HG03066 (cell line): ENCODE measurements around the gene SI.
"Not testable (repeated sequence)": the region's sequence is repeated elsewhere in the genome, so short reads cannot be mapped to it uniquely, and the experiment has no call there.

Source experiments
- ATAC-seq: cut with Tn5 transposase; IDR thresholded peaks from one replicate; pipeline ENCODE4 v1.9.1; 2021; ENCODE audit warnings: low read depth; ENCODE audit not compliant: unreplicated experiment

The SI gene

GRCh38 chr3:165078293-165078692 is at the start of gene SI:
Gene SI, minus strand, starts transcription at chr3:165078496. Its CDS starts 2,484 bp downstream, at chr3:165076012.
- ATAC-seq, result no peak

GRCh38 chr3:165125836-165126235 is 47.5 kb upstream of the SI start:
- ATAC-seq, result no peak

DNA sequence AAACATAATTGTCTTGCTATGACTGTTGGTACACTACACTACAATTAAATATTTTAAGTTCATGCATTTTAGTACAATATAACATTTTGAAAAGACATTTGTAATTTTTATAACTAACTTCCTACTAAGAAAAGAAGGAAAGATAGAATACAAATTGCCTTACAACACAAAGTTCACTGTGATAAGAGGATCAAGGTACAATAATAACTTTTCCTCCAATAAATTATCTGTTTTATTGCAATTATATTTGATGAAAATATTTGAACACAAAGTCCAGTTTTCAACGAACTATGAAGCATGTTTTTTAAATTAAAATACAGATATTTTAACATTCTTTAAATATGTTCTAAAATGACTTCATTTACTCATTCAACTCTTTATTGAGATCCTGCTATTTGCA is 33.1 kb upstream of the SI start:
- ATAC-seq, result no peak

DNA sequence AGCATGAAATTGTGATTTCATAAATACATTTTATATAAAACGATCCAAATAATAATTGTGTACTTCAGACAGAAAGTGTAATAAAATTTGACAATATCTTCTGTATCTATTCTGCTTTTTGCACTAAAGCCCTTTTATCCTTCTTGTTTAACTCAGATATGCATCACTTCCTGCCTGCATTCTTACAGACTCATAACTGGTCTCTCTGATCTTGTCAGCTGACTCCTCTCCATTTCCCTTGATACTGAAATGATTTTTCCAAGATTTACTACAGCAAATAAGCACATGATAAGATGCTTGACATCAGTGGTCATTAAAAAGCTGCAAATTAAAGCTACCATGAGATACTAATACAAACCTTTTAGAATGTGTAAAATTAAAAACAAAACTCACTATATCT is 25.3 kb upstream of the SI start:
- ATAC-seq, result no peak

DNA sequence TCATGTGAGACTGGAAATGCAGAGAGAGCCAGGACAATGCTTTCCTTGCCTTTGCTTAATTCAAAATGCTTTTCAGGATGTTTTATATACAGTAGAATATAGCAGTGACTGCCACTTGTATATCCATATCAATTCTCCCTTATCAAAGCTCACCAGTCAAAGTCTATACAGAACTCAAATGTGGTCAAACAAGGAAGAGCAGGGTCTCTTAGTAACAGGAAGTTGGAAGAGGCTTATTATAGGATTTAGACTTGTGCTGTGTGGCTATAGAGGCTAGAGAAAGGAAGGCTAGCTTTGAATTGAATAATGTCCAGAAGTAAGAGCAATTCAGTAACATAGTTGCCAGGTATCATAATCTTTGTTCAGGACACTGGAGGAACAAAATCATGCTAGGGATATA is 4.4 kb upstream of the SI start:
- no peak for ATAC-seq

- ATAC-seq, result no peak
These were observed 2.9 kb upstream of the SI start for GRCh38 chr3:165081183-165081582.

DNA sequence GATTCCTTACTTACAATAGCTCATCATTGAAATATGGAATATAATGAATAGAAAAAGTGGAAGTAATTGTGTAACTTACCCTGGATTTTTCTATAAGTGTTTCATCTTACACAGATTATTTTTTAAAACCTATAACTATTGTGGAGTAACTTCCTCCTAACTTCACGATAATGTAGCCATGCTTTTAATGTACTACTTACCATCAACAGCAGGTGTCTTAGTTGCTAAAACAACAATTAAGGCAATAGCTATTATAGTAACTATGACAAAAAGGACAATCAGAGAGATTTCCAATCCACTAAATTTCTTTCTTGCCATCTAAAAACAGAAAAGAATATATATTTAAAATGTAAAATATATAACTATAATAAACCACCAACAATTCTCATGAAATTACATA is 2.6 kb downstream of the SI start:
- ATAC-seq, result no peak

DNA sequence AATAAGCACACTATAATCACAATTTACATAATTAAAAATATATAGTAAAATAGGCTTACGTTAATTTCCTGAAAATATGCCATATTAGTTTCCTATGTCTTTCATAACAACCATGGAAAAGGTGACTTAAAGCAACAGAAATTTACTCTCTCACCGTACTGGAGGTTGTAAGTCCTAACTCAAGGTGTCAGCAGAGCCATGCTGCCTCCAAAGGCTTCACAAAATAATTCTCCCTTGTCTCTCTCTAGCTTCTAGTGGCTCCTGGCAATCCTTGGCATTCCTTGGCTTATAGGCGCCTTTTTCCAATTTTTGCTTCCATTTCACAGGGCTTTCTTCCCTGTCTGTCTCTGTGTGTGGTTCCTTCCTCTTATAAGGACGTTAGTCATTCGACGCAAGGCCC is 7.6 kb downstream of the SI start:
- no peak for ATAC-seq

DNA sequence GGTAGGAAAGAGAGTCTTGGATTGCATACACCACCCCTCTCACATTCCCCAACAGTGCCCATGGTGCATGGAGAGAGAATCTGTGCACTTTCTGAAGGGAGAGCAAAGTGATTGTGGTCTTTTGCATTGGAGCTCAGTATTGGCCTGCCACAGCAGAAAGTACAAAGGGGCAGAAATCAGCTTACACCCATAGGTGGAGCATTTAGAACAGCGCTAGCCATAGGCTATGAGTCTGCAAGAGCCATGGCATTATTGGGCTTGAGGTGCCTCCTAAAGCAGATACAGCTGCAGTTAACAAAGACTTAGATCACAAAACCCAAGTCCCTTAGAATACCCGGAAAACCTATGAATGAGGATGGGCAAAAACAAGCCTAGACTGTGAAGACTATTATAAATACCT is 21.8 kb downstream of the SI start:
- ATAC-seq, result no peak

GRCh38 chr3:165040186-165040585 is 38.1 kb downstream of the SI start:
- no peak for ATAC-seq

DNA sequence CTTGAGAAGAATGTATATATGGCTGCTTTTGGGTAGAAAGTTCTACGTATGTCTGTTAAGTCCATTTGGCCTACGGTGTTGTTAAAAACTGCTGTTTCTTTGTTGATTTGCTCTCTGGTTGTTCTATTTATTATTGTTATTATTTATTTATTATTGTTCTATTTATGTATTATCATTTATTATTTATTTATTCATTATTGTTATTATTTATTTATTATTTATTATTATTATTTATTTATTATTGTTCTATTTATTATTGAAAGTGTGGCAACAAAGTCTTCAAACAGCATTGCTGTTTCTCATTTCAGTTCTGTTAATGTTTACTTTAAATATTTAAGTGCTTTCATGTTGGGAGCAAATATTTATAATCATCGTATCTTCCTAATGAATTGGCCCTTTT is 66.7 kb downstream of the SI start:
- ATAC-seq, result no peak

DNA sequence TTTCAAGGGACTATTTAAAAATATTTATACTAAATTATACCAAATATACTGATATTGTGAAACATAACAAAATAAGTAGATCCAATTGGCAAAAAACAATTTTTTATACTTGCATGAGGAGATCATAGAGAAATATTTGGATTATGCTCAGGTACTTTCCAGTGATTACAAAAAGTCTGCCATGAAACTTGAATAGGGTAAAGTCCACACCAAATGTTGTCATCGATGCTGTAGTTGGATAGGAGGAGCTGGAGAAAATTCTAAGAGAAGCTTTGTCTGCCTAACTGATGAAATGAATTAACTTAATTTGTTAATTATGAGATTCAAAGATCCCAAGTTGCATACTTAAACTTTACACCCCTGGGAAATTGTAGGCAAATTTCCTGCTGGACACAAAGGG is 93.3 kb downstream of the SI start:
- ATAC-seq, result no peak

- no peak for ATAC-seq
These were observed 115.7 kb downstream of the SI start for GRCh38 chr3:164962610-164963009.

DNA sequence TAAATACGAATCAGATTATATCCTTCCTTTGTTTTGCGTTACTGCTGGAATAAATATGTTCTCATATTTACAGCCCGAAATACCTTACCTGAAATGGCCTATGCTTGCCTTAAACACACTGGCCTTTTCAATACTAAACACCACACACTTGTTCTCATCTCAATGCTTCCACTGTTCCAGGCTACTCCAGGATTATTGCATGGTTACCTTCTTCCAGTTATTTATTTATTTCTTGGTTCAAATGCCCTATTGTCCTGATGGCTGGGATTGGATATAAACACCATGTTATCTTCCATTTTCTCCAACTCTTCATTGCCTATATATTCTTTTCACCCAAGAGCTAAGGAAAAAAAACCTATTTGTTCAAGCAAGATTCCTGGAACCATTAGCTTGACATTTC is 125.3 kb downstream of the SI start:
- no peak for ATAC-seq

DNA sequence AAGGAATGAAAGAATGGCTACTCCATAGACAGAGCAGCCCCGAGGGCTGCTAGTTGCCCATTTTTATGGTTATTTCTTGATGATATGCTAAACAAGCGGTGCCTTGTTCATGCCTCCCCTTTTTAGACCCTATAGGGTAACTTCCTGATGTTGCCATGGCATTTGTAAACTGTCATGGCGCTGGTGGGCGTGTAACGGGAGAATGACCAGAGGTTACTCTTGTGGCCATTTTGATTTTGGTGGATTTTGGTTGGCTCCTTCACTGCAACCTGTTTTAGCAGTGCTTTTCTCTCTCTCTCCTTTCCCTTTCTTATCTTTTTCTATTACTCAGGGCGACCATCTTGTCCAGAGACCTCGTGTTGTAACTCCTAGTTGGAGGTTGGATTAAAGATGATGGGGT is 126.9 kb downstream of the SI start:
- ATAC-seq, result not testable (repeated sequence)

DNA sequence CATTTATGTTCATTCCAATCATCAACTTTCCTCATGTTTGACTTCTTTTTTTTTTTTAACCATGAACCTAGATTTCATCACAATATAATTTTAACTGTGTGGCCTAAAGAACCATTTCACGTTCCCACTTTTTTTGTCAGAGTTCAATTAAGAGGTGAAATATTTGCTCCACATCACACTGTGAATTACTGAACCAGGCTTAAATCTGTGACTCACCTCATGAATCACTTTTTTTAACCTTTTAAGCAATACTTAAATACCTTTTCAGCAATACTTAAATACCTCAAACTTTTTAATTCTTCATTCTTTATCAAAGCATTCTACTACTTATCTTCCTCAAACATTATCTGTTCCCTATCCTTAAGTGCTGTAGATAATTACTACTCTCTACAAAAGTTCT is 137.6 kb downstream of the SI start:
- no peak for ATAC-seq

DNA sequence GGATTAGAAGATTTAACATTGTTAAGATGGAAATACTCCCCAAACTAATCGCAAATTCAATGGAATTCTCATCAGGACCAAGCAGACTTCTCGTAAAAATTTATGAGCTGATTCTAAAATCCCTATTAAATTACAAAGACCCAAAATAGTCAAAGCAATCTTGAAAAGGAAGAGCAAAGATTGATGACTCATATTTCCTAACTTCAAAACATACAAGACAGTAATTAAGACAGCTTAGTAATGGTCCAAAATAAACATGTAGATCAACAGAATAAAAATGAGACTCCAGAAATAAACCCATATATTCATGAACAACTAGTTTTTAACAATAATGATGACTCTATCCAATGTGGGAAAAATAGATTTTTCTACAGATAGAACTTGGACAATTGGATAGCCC is 148.7 kb downstream of the SI start:
- no peak for ATAC-seq
